Tibial nerve (tissue), 3 donors: ENCODE results near the gene TTC3.

Experiments used
- POLR2A ChIP-seq, 2 donors: fragments of 450-650 bp; IDR thresholded peaks; one replicate each; pipeline ENCODE4 v1.6.1; 2017; ENCODE audit warnings: antibody characterized with exemption in 2 of 2, mild to moderate bottlenecking in 2 of 2, moderate library complexity in 2 of 2
- TF ChIP-seq, protein P1 (sequence below), 5 experiments: fragments of 200-600 bp in 3 of 5; fragments of 450-650 bp in 2 of 5; sonication (generic) in 3 of 5; IDR thresholded peaks; one replicate each; pipeline ENCODE4 v1.5.1; 2016 to 2019; ENCODE audit warnings: antibody characterized with exemption in 5 of 5, mild to moderate bottlenecking in 3 of 5, moderate library complexity in 2 of 5

DNA sequence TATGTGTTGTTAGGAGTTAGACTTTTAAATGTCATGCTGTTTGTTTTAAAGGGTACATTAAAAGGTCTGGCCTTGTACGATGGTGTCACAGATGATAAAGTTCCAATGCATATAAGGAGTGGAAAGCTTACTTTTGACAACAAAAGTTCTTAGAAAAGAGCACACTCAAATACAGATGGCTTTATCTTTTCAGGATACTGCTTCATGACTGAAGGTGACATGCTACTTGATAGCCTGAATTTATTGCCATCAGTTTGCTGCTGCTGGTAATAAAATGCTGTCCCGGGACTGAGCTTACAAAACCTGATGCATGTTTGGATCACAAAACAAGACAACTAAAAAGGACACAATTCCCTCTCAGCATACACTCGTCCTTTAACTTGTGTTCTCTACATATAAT is 84.9 kb downstream of the TTC3 start:
- TF ChIP-seq, protein P1, sequence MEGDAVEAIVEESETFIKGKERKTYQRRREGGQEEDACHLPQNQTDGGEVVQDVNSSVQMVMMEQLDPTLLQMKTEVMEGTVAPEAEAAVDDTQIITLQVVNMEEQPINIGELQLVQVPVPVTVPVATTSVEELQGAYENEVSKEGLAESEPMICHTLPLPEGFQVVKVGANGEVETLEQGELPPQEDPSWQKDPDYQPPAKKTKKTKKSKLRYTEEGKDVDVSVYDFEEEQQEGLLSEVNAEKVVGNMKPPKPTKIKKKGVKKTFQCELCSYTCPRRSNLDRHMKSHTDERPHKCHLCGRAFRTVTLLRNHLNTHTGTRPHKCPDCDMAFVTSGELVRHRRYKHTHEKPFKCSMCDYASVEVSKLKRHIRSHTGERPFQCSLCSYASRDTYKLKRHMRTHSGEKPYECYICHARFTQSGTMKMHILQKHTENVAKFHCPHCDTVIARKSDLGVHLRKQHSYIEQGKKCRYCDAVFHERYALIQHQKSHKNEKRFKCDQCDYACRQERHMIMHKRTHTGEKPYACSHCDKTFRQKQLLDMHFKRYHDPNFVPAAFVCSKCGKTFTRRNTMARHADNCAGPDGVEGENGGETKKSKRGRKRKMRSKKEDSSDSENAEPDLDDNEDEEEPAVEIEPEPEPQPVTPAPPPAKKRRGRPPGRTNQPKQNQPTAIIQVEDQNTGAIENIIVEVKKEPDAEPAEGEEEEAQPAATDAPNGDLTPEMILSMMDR (IDR thresholded peaks at IDR 0.05), result no peak
- no peak for TF ChIP-seq POLR2A (IDR thresholded peaks at IDR 0.05)
